ENCODE measurements around the gene NAPSA.
"Not testable (repeated sequence)": the region's sequence is repeated elsewhere in the genome, so short reads cannot be mapped to it uniquely, and the experiment has no call there.

The NAPSA gene

GRCh38 chr19:50341091-50341564, 24.3 kb downstream of the NAPSA start:
- Histone ChIP-seq H3K27ac (ENCODE audit: low read depth, low read length) (peak overlapping the region; percentile 99), H3K4me3 (ENCODE audit: low read length) (peak overlapping the region; percentile 83), H3K27me3 (ENCODE audit: control insufficient read depth, low read length) (no peaks in the 10 kb centered on the region), H3K4me1 (ENCODE audit: control insufficient read depth, low read length) (peaks cover 63% of the 10 kb centered on the region), H3K9me3 (ENCODE audit: control insufficient read depth, insufficient read depth, low read length) (no peaks in the 10 kb centered on the region), H3K9me2 (replicated peaks; ENCODE audit: control insufficient read depth, low read length) (no peaks in the 10 kb centered on the region), H3K4me2 (ENCODE audit: low read length) (peak overlapping the region; percentile 84), H3K36me3 (ENCODE audit: control insufficient read depth, low read length) (peaks cover 68% of the 10 kb centered on the region), H3K79me2 (ENCODE audit: control insufficient read depth, low read length) (peaks cover 74% of the 10 kb centered on the region), H4K20me1 (ENCODE audit: control insufficient read depth, insufficient read depth, low read depth, low read length) (no peaks in the 10 kb centered on the region; the same call in 1 of the 2 replicates), H3F3A (ENCODE audit: control insufficient read depth, insufficient read depth) (peaks cover 48% of the 10 kb centered on the region)
- TF ChIP-seq CTCF (IDR thresholded peaks at IDR 0.05; ENCODE audit: low read depth, low read length, poor library complexity, severe bottlenecking), result no peak
- no peak for TF ChIP-seq EZH2phosphoT487 (IDR thresholded peaks at IDR 0.05; ENCODE audit: borderline replicate concordance, low read length)

GRCh38 chr19:50340331-50340730, 25.1 kb downstream of the NAPSA start:
- peaks cover 49% of the 10 kb centered on the region for H3F3A ChIP-seq (ENCODE audit: control insufficient read depth, insufficient read depth)
- no peaks in the 10 kb centered on the region; the same call in 1 of the 2 replicates for H4K20me1 ChIP-seq (ENCODE audit: control insufficient read depth, insufficient read depth, low read depth, low read length)
- H3K36me3 ChIP-seq (ENCODE audit: control insufficient read depth, low read length), result peaks cover 74% of the 10 kb centered on the region
- peak overlapping the region; percentile 83 for H3K4me3 ChIP-seq (ENCODE audit: low read length)
- no peaks in the 10 kb centered on the region for H3K27me3 ChIP-seq (ENCODE audit: control insufficient read depth, low read length)
- peaks cover 74% of the 10 kb centered on the region for H3K79me2 ChIP-seq (ENCODE audit: control insufficient read depth, low read length)
- H3K9me3 ChIP-seq (ENCODE audit: control insufficient read depth, insufficient read depth, low read length), result no peaks in the 10 kb centered on the region
- peak overlapping the region; percentile 84 for H3K4me2 ChIP-seq (ENCODE audit: low read length)
- peak overlapping the region; percentile 99 for H3K27ac ChIP-seq (ENCODE audit: low read depth, low read length)
- peaks cover 60% of the 10 kb centered on the region for H3K4me1 ChIP-seq (ENCODE audit: control insufficient read depth, low read length)
- no peaks in the 10 kb centered on the region for H3K9me2 ChIP-seq (replicated peaks; ENCODE audit: control insufficient read depth, low read length)
- no peak for TF ChIP-seq CTCF (IDR thresholded peaks at IDR 0.05; ENCODE audit: low read depth, low read length, poor library complexity, severe bottlenecking)

- Histone ChIP-seq H3F3A (ENCODE audit: control insufficient read depth, insufficient read depth) (peaks cover 38% of the 10 kb centered on the region), H3K4me1 (ENCODE audit: control insufficient read depth, low read length) (peaks cover 73% of the 10 kb centered on the region), H3K79me2 (ENCODE audit: control insufficient read depth, low read length) (peaks cover 67% of the 10 kb centered on the region), H3K36me3 (ENCODE audit: control insufficient read depth, low read length) (peaks cover 94% of the 10 kb centered on the region)
- not testable (repeated sequence) for H4K20me1 ChIP-seq (ENCODE audit: control insufficient read depth, insufficient read depth, low read depth, low read length); H3K4me3 ChIP-seq (ENCODE audit: low read length); H3K27ac ChIP-seq (ENCODE audit: low read depth, low read length); H3K4me2 ChIP-seq (ENCODE audit: low read length); H3K9me3 ChIP-seq (ENCODE audit: control insufficient read depth, insufficient read depth, low read length); H3K9me2 ChIP-seq (replicated peaks; ENCODE audit: control insufficient read depth, low read length); H3K27me3 ChIP-seq (ENCODE audit: control insufficient read depth, low read length)
Observed at GRCh38 chr19:50337031-50337430, 28.4 kb downstream of the NAPSA start.

GRCh38 chr19:50334741-50335421, 30.6 kb downstream of the NAPSA start:
- H3K4me1 ChIP-seq (ENCODE audit: control insufficient read depth, low read length), result peaks cover 69% of the 10 kb centered on the region
- H4K20me1 ChIP-seq (ENCODE audit: control insufficient read depth, insufficient read depth, low read depth, low read length), result peaks cover 10% of the 10 kb centered on the region
- no peaks in the 10 kb centered on the region for H3K9me2 ChIP-seq (replicated peaks; ENCODE audit: control insufficient read depth, low read length)
- H3K4me2 ChIP-seq (ENCODE audit: low read length), result peak overlapping the region; percentile 99; the same call in 1 of the 2 replicates
- peaks cover 37% of the 10 kb centered on the region for H3F3A ChIP-seq (ENCODE audit: control insufficient read depth, insufficient read depth)
- peak overlapping the region; percentile 10; the same call in 1 of the 2 replicates for H3K27ac ChIP-seq (ENCODE audit: low read depth, low read length)
- H3K36me3 ChIP-seq (ENCODE audit: control insufficient read depth, low read length), result peaks cover 76% of the 10 kb centered on the region
- H3K9me3 ChIP-seq (ENCODE audit: control insufficient read depth, insufficient read depth, low read length), result no peaks in the 10 kb centered on the region
- H3K79me2 ChIP-seq (ENCODE audit: control insufficient read depth, low read length), result peaks cover 53% of the 10 kb centered on the region
- TF ChIP-seq CTCF (IDR thresholded peaks at IDR 0.05; ENCODE audit: low read depth, low read length, poor library complexity, severe bottlenecking) (no peak), EZH2phosphoT487 (IDR thresholded peaks at IDR 0.05; ENCODE audit: borderline replicate concordance, low read length) (no peak)
- no peaks in the 10 kb centered on the region for H3K27me3 ChIP-seq (ENCODE audit: control insufficient read depth, low read length)
- no peak overlapping the region for H3K4me3 ChIP-seq (ENCODE audit: low read length)

Measured in DOHH2 (cell line).